UCSD-AML1 (cell line): Measurements from ENCODE around the gene SHROOM2.
"Not testable (repeated sequence)": the region's sequence is repeated elsewhere in the genome, so short reads cannot be mapped to it uniquely, and the experiment has no call there.

Experiments
- DNase-seq: peaks from one replicate; lab custom pipeline; 2025; ENCODE audit not compliant: unreplicated experiment; lab: John Stamatoyannopoulos, UW

Gene SHROOM2

GRCh38 chrX:9785944-9786797 lies at the start of gene SHROOM2:
TSS of gene SHROOM2 (plus strand) at chrX:9786429. CDS start at chrX:9786546, 117 bp downstream.
- DNase-seq: no peak

GRCh38 chrX:9737363-9737762 lies 48.9 kb upstream of the SHROOM2 start:
- DNase-seq: no peak

GRCh38 chrX:9738151-9738550 lies 48.1 kb upstream of the SHROOM2 start:
- DNase-seq: no peak

- no peak for DNase-seq
Measured at GRCh38 chrX:9739130-9739529, 47.1 kb upstream of the SHROOM2 start.

- peak; percentile 41 for DNase-seq
Measured at GRCh38 chrX:9745417-9746115, 40.7 kb upstream of the SHROOM2 start.

GRCh38 chrX:9746148-9746888 lies 39.9 kb upstream of the SHROOM2 start:
- DNase-seq: no peak

- no peak for DNase-seq
Measured at GRCh38 chrX:9747644-9748043, 38.6 kb upstream of the SHROOM2 start.

GRCh38 chrX:9749146-9749692 lies 37.0 kb upstream of the SHROOM2 start:
- DNase-seq: no peak

- DNase-seq: no peak
Measured at GRCh38 chrX:9757366-9757765, 28.9 kb upstream of the SHROOM2 start.

- no peak for DNase-seq
Measured at GRCh38 chrX:9758021-9758638, 28.1 kb upstream of the SHROOM2 start.

GRCh38 chrX:9759337-9759736 lies 26.9 kb upstream of the SHROOM2 start:
- no peak for DNase-seq

GRCh38 chrX:9765072-9765736 lies 21.0 kb upstream of the SHROOM2 start:
- no peak for DNase-seq

- no peak for DNase-seq
Measured at GRCh38 chrX:9765737-9766097, 20.5 kb upstream of the SHROOM2 start, which contains the start of gene GPR143. TSS of gene GPR143 (minus strand) at chrX:9765847. CDS start at chrX:9765817, 30 bp downstream.

GRCh38 chrX:9767375-9767774 lies 18.9 kb upstream of the SHROOM2 start:
- DNase-seq: no peak

- not testable (repeated sequence) for DNase-seq
Measured at GRCh38 chrX:9768321-9768839, 17.8 kb upstream of the SHROOM2 start.

- no peak for DNase-seq
Measured at GRCh38 chrX:9770319-9770718, 15.9 kb upstream of the SHROOM2 start.

GRCh38 chrX:9772943-9773342 lies 13.3 kb upstream of the SHROOM2 start:
- no peak for DNase-seq

GRCh38 chrX:9775930-9776329 lies 10.3 kb upstream of the SHROOM2 start:
- DNase-seq: peak; percentile 34

GRCh38 chrX:9781941-9782340 lies 4.3 kb upstream of the SHROOM2 start:
- no peak for DNase-seq

GRCh38 chrX:9784332-9784731 lies 1.9 kb upstream of the SHROOM2 start:
- no peak for DNase-seq
